ENCODE measurements around the gene SND1. TPM values are rescaled to one million over a fixed set of nuclear protein-coding genes. Genes with fewer than 3 reads are reported as not detected.
"Not testable (repeated sequence)": the region's sequence is repeated elsewhere in the genome, so short reads cannot be mapped to it uniquely, and the experiment has no call there.

Gene SND1
- total RNA-seq, 2 experiments from 2014 or later, result 158 to 166 TPM

DNA sequence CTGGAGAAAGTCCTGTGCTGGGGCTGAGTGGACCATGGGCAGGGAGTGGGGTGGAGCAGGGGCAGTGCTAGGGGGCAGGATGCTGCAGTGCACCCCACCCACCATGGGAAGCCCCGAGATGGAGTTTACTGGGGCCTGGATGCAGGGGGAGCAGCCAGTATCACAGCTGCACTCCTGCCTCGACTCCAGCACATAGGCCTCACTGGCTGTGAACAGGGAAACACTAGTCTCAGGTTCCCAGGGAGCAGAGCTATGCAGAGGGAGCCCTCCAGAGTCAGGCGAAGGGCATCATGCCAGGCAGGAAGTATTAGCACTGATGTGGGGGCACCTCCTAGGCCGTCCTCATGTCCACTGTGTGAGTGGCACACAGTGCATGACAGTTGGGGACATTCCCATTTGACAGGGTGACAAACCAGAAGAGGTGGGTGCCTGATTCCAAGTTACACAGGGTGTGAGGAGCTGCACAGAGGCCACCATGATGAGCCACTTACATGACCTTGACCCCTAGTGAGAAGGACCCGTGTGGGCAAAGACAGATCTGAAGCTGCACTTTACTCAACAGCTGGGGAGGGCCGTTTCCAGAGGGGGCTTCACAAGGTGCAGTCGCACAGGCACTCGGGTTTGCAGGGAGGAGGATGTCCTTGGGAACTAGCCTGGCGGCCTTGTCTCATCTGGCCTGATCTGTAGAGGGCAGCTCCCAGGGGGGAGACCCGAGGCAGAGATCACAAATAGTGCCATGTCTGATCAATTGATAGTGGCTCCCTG lies 449.1 kb downstream of the SND1 start:
- no peak for ATAC-seq
- CTCF ChIA-PET, result interaction anchor here (1.9 to 3.1 kb wide), 2 partner anchors 35 to 109 kb away, joined by 3 to 18 read pairs; no protein-coding TSS in a partner anchor
- DNase-seq, result no peak
- Mint-ChIP-seq H3K4me3 (no peak overlapping the region), H3K36me3 (peaks cover 3% of the 10 kb centered on the region), H3K4me1 (peaks cover 33% of the 10 kb centered on the region), H3K27ac (no peak overlapping the region), H3K27me3 (peaks cover 13% of the 10 kb centered on the region), H3K9me3 (ENCODE audit: low read depth) (no peaks in the 10 kb centered on the region)

DNA sequence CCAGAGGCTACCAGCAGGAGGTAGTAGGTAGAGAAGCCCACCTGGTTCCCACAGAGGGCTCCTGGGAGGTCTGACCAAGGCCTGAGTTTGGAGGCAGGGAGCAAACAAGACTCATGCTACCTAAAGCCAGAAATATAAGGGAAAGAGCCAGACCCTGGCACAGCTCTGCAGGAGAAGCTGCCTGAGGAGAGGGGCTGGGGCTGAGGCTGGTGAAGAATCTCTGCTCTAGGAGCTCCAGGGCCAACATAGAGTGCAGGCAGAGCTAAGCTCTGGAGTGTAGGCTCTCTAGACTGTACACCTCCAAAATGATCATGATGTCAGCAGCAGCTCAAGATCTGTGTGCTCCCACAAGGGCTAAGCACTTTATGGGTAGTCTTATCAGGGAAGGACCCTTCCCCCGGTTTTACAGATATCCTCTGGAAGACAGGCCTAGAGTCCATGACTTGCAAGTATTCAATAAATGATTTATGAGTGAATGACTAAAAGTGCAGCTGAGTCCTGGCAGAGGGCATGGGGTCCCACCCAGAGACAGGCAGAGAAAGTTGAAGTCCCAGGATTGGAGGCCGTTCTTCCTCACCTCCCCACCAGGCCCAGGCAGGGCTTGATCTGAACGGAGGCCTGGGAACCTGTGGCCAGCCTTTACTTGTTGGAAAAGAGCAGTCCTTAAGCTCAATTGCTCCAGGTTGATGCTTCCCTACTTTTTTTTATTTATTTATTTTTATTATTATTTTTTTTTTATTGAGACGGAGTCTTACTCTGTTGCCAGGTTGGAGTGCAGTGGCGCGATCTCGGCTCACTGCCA lies 450.7 kb downstream of the SND1 start:
- CTCF ChIA-PET, result interaction anchor here (1.5 to 3.1 kb wide), 3 partner anchors 33 to 107 kb away, joined by 3 to 18 read pairs (median 4); partner anchors contain the start of gene LRRC4
- Mint-ChIP-seq H3K4me1 (peaks cover 41% of the 10 kb centered on the region), H3K27ac (no peak overlapping the region), H3K27me3 (peaks cover 13% of the 10 kb centered on the region), H3K9me3 (ENCODE audit: low read depth) (no peaks in the 10 kb centered on the region), H3K4me3 (peak overlapping the region; percentile 16), H3K36me3 (peaks cover 3% of the 10 kb centered on the region)
- ATAC-seq, result no peak
- DNase-seq, result no peak

GRCh38 chr7:128103498-128104107 lies 451.6 kb downstream of the SND1 start:
- ATAC-seq, result peak; percentile 62
- peaks cover 44% of the 10 kb centered on the region for H3K4me1 Mint-ChIP-seq

DNA sequence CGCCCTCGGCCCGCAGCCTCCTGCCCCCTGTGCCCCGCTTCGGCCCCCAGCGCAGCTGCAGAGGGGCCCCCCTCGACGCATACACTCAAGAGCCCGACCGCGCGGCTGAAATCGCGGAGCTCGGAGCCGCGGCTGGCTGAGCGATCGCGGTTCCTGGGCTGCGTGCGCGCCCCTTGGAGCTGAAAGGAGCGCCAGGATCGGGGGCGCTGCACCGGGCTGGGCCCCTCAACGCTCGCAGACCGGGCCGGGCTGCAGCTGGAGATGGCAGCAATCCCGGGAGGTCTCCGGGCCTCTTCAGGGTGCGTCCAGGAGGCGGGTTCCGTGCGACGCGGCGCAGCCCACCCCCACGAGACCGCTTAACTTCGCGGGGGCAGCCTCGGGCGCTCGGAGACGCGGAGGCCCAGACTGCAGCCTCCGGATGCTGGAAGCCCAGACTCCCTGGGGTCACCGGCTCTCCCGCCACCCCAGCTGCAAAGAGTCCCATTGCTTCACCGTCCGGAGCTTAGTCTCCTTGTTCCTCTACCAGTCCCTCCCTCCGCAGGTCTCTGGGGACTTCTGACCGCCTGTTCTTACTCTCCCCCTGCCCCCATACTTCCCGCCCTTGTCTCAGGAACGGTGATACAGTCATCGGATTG lies 452.2 kb downstream of the SND1 start:
- DNase-seq (no peak), ATAC-seq (peak; percentile 38)
- no peaks in the 10 kb centered on the region for H3K36me3 Mint-ChIP-seq
- H3K9me3 Mint-ChIP-seq (ENCODE audit: low read depth), result no peaks in the 10 kb centered on the region
- CTCF ChIA-PET, result interaction anchor here (0.7 to 3.1 kb wide), 3 partner anchors 32 to 105 kb away, joined by 3 to 18 read pairs (median 4); no protein-coding TSS in a partner anchor
- peaks cover 44% of the 10 kb centered on the region for H3K4me1 Mint-ChIP-seq
- H3K27ac Mint-ChIP-seq, result peak overlapping the region; percentile 35
- peaks cover 13% of the 10 kb centered on the region for H3K27me3 Mint-ChIP-seq
- H3K4me3 Mint-ChIP-seq, result peak overlapping the region; percentile 79

More at GRCh38 chr7:128103498-128104107, 451.6 kb downstream of the SND1 start:
- H3K36me3 Mint-ChIP-seq, result no peaks in the 10 kb centered on the region
- H3K27me3 Mint-ChIP-seq, result peaks cover 13% of the 10 kb centered on the region
- H3K9me3 Mint-ChIP-seq (ENCODE audit: low read depth), result no peaks in the 10 kb centered on the region
- peak overlapping the region; percentile 79 for H3K4me3 Mint-ChIP-seq
- CTCF ChIA-PET, result interaction anchor here (0.7 to 3.1 kb wide), 3 partner anchors 32 to 106 kb away, joined by 4 to 18 read pairs (median 4); partner anchors contain the start of gene LRRC4
- DNase-seq, result peak; percentile 51
- H3K27ac Mint-ChIP-seq, result peak overlapping the region; percentile 79

DNA sequence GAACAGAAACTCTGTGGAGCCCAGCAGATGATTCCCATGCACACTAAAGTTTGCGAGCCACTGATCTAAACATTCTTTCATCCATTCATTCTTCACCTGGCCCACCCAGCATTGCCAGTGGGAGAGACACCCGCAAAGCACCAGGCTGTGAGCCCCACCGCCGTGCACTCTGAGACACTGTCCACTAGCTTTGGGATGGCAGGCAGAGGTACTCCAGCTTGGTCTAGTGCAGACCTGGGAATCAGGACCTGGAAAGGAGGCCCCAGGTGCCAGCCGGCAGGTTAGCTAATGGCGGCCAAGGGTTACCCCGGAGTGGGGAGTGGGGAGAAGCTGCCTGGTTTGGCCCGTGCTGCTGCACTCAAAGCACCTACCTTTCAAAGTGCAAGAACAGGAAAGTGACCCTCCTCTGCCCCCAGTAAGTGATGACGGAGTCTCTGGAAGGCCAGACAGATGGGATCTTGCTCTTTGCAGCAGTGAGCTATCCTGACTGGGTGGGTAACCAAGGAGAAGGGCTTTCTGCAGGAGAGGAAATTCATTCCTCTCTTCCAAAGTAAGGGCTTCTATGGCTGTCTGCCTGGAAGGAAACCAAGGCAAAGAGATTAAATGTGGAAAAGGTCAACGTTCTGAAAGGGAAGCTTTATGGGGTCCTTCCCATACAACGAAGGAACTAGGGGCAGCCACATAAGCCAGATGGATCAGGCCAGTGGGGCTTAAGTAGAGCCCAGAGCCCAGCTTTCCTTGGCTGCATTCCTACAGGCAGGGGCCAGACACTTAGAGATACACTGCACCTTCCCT lies 453.4 kb downstream of the SND1 start:
- ATAC-seq, result no peak
- Mint-ChIP-seq H3K4me1 (peaks cover 45% of the 10 kb centered on the region), H3K9me3 (ENCODE audit: low read depth) (no peaks in the 10 kb centered on the region), H3K4me3 (no peak overlapping the region), H3K36me3 (no peaks in the 10 kb centered on the region), H3K27me3 (peaks cover 13% of the 10 kb centered on the region), H3K27ac (no peak overlapping the region)
- CTCF ChIA-PET, result interaction anchor here (0.5 to 0.8 kb wide), 2 partner anchors 26 to 46 kb away, joined by 3 read pairs; no protein-coding TSS in a partner anchor
- no peak for DNase-seq

DNA sequence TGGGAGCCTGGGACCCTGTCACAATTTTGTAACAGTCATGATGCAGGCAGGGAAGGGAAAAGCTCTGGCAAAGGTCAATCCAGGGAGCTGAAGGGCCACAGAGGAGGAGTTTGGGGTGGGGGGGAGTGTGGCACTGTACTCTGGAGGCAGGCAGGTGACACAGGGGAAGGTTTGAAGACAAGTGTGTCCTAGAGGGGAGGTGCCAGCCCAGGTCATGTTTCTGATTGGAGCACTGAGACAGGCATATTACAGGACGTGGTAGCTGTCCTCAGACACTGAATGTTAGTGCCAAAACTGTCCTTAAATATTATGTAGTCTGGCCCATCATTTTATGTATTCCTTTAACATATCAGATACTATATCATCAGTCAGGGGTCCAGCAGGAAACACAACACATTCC lies 454.8 kb downstream of the SND1 start:
- Mint-ChIP-seq H3K27ac (no peak overlapping the region), H3K9me3 (ENCODE audit: low read depth) (no peaks in the 10 kb centered on the region), H3K36me3 (no peaks in the 10 kb centered on the region), H3K27me3 (peaks cover 13% of the 10 kb centered on the region), H3K4me3 (no peak overlapping the region), H3K4me1 (peaks cover 53% of the 10 kb centered on the region)
- CTCF ChIA-PET, result no interaction called here
- no peak for DNase-seq
- ATAC-seq, result no peak

DNA sequence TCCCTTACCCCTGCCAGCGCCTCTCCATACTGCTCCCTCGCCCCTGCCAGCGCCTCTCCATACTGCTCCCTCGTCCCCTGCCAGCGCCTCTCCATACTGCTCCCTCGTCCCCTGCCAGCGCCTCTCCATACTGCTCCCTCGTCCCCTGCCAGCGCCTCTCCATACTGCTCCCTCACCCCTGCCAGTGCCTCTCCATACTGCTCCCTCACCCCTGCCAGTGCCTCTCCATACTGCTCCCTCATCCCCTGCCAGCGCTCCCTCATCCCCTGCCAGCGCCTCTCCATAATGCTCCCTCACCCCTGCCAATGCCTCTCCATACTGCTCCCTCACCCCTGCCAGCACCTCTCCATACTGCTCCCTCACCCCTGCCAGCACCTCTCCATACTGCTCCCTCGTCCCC lies 455.5 kb downstream of the SND1 start:
- H3K4me3 Mint-ChIP-seq; H3K9me3 Mint-ChIP-seq (ENCODE audit: low read depth); H3K27ac Mint-ChIP-seq; H3K36me3 Mint-ChIP-seq; CTCF ChIA-PET; ATAC-seq; DNase-seq: not testable (repeated sequence)
- Mint-ChIP-seq H3K4me1 (peaks cover 60% of the 10 kb centered on the region), H3K27me3 (peaks cover 13% of the 10 kb centered on the region)

- CTCF ChIA-PET, result interaction anchor here (0.6 to 5.0 kb wide), 3 partner anchors 27 to 1919 kb away, joined by 4 to 36 read pairs (median 4); no protein-coding TSS in a partner anchor
- Mint-ChIP-seq H3K4me1 (peaks cover 66% of the 10 kb centered on the region), H3K9me3 (ENCODE audit: low read depth) (no peaks in the 10 kb centered on the region), H3K27me3 (peaks cover 13% of the 10 kb centered on the region), H3K36me3 (no peaks in the 10 kb centered on the region), H3K4me3 (no peak overlapping the region), H3K27ac (peak overlapping the region; percentile 91)
- DNase-seq, result no peak
- no peak for ATAC-seq
Observed at GRCh38 chr7:128108129-128108528, 456.1 kb downstream of the SND1 start.

GRCh38 chr7:128108641-128109423 lies 456.8 kb downstream of the SND1 start:
- H3K9me3 Mint-ChIP-seq (ENCODE audit: low read depth), result no peaks in the 10 kb centered on the region
- H3K27me3 Mint-ChIP-seq, result peaks cover 12% of the 10 kb centered on the region
- H3K36me3 Mint-ChIP-seq, result no peaks in the 10 kb centered on the region
- peak; percentile 82 for ATAC-seq
- H3K4me3 Mint-ChIP-seq, result peak overlapping the region; percentile 50
- H3K4me1 Mint-ChIP-seq, result peaks cover 62% of the 10 kb centered on the region
- peak; percentile 56 for DNase-seq
- CTCF ChIA-PET, result interaction anchor here (0.6 to 5.0 kb wide), 3 partner anchors 27 to 1918 kb away, joined by 4 to 36 read pairs (median 4); no protein-coding TSS in a partner anchor
- H3K27ac Mint-ChIP-seq, result peak overlapping the region; percentile 91

DNA sequence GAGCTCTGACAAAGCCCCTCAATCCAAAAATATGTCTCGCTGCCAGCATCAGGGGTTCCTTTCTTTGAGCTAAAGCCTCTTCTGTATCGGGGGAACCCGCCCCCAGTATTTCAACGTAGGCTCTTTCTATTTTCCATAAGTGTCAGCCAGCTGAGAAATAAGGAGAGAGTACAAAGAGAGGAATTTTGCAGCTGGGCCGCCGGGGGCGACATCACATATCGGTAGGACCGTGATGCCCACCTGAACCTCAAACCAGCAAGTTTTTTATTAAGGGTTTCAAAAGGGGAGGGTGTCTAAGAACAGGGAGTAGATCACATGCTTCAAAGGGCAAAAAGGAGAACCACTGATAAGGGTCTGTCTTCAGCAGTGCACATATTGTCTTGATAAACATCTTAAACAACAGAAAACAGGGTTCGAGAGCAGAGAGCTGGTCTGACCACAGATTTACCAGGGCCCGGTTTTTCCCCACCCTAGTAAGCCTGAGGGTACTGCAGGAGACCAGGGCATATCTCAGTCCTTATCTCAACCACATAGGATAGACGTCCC lies 457.5 kb downstream of the SND1 start:
- CTCF ChIA-PET, result interaction anchor here (2.0 to 5.0 kb wide), 2 partner anchors 26 to 103 kb away, joined by 4 to 36 read pairs; no protein-coding TSS in a partner anchor
- not testable (repeated sequence) for H3K9me3 Mint-ChIP-seq (ENCODE audit: low read depth); H3K36me3 Mint-ChIP-seq; H3K4me3 Mint-ChIP-seq; ATAC-seq; DNase-seq
- H3K27ac Mint-ChIP-seq, result peak overlapping the region; percentile 91
- H3K4me1 Mint-ChIP-seq, result peaks cover 60% of the 10 kb centered on the region
- peaks cover 10% of the 10 kb centered on the region for H3K27me3 Mint-ChIP-seq

GRCh38 chr7:128110641-128111364 lies 458.8 kb downstream of the SND1 start:
- ATAC-seq (no peak), DNase-seq (no peak)
- Mint-ChIP-seq H3K27ac (peak overlapping the region; percentile 26), H3K4me1 (peaks cover 57% of the 10 kb centered on the region), H3K36me3 (no peaks in the 10 kb centered on the region), H3K27me3 (no peaks in the 10 kb centered on the region), H3K9me3 (ENCODE audit: low read depth) (no peaks in the 10 kb centered on the region), H3K4me3 (no peak overlapping the region)
- CTCF ChIA-PET, result interaction anchor here (5.0 kb wide), 1 partner anchor 25 kb away, joined by 36 read pairs; no protein-coding TSS in a partner anchor

Data from activated CD8-positive, alpha-beta memory T cell treated with anti-CD3 and anti-CD28 coated beads, Interleukin-2, amount 10 ng/mL, durations not matched to agents 7 days and 5 days (primary cell).